Ovary (tissue), 3 donors: ENCODE measurements around the gene GKN1.

Experiments used
- CTCF ChIP-seq, 3 donors: fragments of 450-650 bp in 2 of 3; fragments of 200-600 bp in 1 of 3; IDR thresholded peaks; one replicate each; pipeline versions ENCODE4 v1.5.1 to v1.8.0; 2016 to 2022; ENCODE audit warnings: antibody characterized with exemption in 3 of 3, mild to moderate bottlenecking in 1 of 3
- POLR2A ChIP-seq: fragments of 450-650 bp; IDR thresholded peaks from one replicate; pipeline ENCODE4 v1.6.1; 2017; ENCODE audit warnings: antibody characterized with exemption, mild to moderate bottlenecking, moderate library complexity
- donor health status: DM: no; HTN: no; CAD: no.

GRCh38 chr2:68932402-68932801 lies 42.0 kb upstream of the GKN1 start:
- TF ChIP-seq CTCF (IDR thresholded peaks at IDR 0.05) (no peak), POLR2A (no peak)
